HEK293 (cell line): ENCODE data around the gene SYPL2.

Experiments used
- CTCF ChIP-seq: fragments of 450-650 bp; formaldehyde crosslinking; IDR thresholded peaks from 2 replicates; pipeline ENCODE4 v1.5.1; 2016; ENCODE audit warnings: missing biosample characterization, missing genetic modification characterization
- GLIS1 ChIP-seq: fragments of 450-650 bp; formaldehyde crosslinking; IDR thresholded peaks from 2 replicates; pipeline ENCODE4 v1.5.1; 2016; ENCODE audit warnings: missing biosample characterization, missing genetic modification characterization
- PATZ1 ChIP-seq: fragments of 450-650 bp; formaldehyde crosslinking; IDR thresholded peaks from 2 replicates; pipeline ENCODE4 v1.5.1; 2016; ENCODE audit warnings: missing biosample characterization, missing genetic modification characterization
- ZBTB10 ChIP-seq: fragments of 450-650 bp; formaldehyde crosslinking; IDR thresholded peaks from 2 replicates; pipeline ENCODE4 v1.5.1; 2016; ENCODE audit warnings: missing biosample characterization, missing genetic modification characterization
- ZBTB6 ChIP-seq: fragments of 450-650 bp; formaldehyde crosslinking; IDR thresholded peaks from 2 replicates; pipeline ENCODE4 v1.5.1; 2017; ENCODE audit warnings: missing biosample characterization, missing genetic modification characterization
- ZFP37 ChIP-seq: fragments of 450-650 bp; formaldehyde crosslinking; IDR thresholded peaks from 2 replicates; pipeline ENCODE4 v1.5.1; 2016; ENCODE audit warnings: missing biosample characterization, missing genetic modification characterization
- ZNF112 ChIP-seq: fragments of 450-650 bp; formaldehyde crosslinking; IDR thresholded peaks from 2 replicates; pipeline ENCODE4 v1.5.0; 2017; ENCODE audit warnings: missing biosample characterization, missing genetic modification characterization
- ZNF133 ChIP-seq: fragments of 450-650 bp; formaldehyde crosslinking; IDR thresholded peaks from 2 replicates; pipeline ENCODE4 v1.5.1; 2016; ENCODE audit warnings: missing biosample characterization, missing genetic modification characterization
- ZNF280D ChIP-seq: fragments of 450-650 bp; formaldehyde crosslinking; IDR thresholded peaks from 2 replicates; pipeline ENCODE4 v1.5.1; 2016; ENCODE audit warnings: missing biosample characterization, missing genetic modification characterization
- ZNF830 ChIP-seq: fragments of 450-650 bp; IDR thresholded peaks from 2 replicates; pipeline ENCODE4 v1.5.0; 2018; ENCODE audit warnings: missing biosample characterization, missing genetic modification characterization, low read depth, mild to moderate bottlenecking, moderate library complexity
- ZSCAN16 ChIP-seq: fragments of 450-650 bp; formaldehyde crosslinking; IDR thresholded peaks from 2 replicates; pipeline ENCODE4 v1.5.1; 2016; ENCODE audit warnings: missing biosample characterization, missing genetic modification characterization
- TF ChIP-seq, protein P1 (sequence below): fragments of 450-650 bp; IDR thresholded peaks from 2 replicates; pipeline ENCODE4 v1.5.1; 2018; ENCODE audit warnings: missing biosample characterization, missing genetic modification characterization
- TF ChIP-seq, protein P2 (sequence below): fragments of 450-650 bp; formaldehyde crosslinking; IDR thresholded peaks from 2 replicates; pipeline ENCODE4 v1.5.1; 2016; ENCODE audit warnings: missing biosample characterization, missing genetic modification characterization, low read depth

Gene SYPL2

DNA sequence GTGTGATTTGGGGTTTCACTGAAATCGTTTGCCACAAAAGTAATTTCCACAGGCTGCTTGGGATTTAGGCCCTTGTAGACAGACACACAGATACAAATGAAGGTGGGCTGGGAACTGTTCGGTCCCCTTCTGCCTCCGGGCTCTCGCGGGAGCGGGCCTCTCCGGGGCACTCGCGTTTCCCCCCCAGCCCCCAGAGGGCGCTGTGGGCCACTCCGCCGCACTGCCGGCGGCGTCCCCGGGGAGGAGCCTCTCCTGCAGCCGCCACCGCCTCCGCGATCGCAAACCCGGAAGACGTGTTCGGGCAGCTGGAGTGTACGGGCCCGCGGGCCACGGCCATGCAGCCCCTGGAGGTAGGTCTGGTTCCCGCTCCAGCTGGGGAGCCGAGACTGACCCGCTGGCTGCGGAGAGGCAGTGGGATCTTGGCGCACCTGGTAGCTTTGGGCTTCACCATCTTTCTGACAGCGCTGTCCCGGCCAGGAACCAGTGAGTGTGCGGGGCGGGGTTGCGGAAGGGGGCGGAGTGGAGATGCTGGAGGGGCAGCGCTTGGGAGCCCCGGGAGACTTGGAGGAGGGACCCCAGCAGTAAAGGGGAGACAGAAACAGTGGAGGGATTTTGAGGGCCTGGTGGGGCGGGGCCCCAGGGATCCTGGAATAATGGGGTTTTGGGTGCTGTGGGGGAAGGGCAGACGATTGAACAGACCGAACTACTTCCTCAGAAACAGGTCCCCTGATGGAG lies 27.6 kb downstream of the SYPL2 start, which contains the start of gene CYB561D1 (continued):
- no peak for TF ChIP-seq ZNF280D
- TF ChIP-seq PATZ1 (tag by site-specific recombination), result peak; percentile 86
- TF ChIP-seq, protein P1, sequence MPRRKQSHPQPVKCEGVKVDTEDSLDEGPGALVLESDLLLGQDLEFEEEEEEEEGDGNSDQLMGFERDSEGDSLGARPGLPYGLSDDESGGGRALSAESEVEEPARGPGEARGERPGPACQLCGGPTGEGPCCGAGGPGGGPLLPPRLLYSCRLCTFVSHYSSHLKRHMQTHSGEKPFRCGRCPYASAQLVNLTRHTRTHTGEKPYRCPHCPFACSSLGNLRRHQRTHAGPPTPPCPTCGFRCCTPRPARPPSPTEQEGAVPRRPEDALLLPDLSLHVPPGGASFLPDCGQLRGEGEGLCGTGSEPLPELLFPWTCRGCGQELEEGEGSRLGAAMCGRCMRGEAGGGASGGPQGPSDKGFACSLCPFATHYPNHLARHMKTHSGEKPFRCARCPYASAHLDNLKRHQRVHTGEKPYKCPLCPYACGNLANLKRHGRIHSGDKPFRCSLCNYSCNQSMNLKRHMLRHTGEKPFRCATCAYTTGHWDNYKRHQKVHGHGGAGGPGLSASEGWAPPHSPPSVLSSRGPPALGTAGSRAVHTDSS, result no peak
- TF ChIP-seq ZNF133 (tag by site-specific recombination), result no peak
- peak; percentile 83 for TF ChIP-seq ZFP37
- TF ChIP-seq, protein P2, sequence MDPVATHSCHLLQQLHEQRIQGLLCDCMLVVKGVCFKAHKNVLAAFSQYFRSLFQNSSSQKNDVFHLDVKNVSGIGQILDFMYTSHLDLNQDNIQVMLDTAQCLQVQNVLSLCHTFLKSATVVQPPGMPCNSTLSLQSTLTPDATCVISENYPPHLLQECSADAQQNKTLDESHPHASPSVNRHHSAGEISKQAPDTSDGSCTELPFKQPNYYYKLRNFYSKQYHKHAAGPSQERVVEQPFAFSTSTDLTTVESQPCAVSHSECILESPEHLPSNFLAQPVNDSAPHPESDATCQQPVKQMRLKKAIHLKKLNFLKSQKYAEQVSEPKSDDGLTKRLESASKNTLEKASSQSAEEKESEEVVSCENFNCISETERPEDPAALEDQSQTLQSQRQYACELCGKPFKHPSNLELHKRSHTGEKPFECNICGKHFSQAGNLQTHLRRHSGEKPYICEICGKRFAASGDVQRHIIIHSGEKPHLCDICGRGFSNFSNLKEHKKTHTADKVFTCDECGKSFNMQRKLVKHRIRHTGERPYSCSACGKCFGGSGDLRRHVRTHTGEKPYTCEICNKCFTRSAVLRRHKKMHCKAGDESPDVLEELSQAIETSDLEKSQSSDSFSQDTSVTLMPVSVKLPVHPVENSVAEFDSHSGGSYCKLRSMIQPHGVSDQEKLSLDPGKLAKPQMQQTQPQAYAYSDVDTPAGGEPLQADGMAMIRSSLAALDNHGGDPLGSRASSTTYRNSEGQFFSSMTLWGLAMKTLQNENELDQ (tag by site-specific recombination), result no peak
- 0 out of 2 replicates have a peak, but pooled peaks have one; percentile 66 for TF ChIP-seq ZBTB6 (tag by site-specific recombination)
- TF ChIP-seq GLIS1 (tag by site-specific recombination), result peak; percentile 66
- peak; percentile 72 for TF ChIP-seq ZBTB10 (tag by site-specific recombination)
- TF ChIP-seq ZSCAN16 (tag by site-specific recombination), result no peak
- TF ChIP-seq ZNF112 (tag by site-specific recombination), result no peak
- peak; percentile 97 for TF ChIP-seq CTCF (tag by site-specific recombination)
- TF ChIP-seq ZNF830 (tag by site-specific recombination), result no peak
